Left lung (tissue), 10 donors: ENCODE results near the gene FOLR2. TPM values are rescaled to one million over a fixed set of nuclear protein-coding genes. Genes with fewer than 3 reads are reported as not detected.

Source experiments
- ATAC-seq: fragments of 200-7000 bp; cut with Tn5 transposase; one replicate; pipeline ENCODE4 v1.9.1; 2020; ENCODE audit warnings: moderate library complexity
- DNase-seq, 4 donors: peaks; one replicate each; pipeline ENCODE4 v3.0.0-alpha.2; 2013 to 2020
- H3K27ac ChIP-seq, 2 donors: fragments of 200-600 bp; sonication (generic) in 1 of 2; one replicate each; pipeline versions ENCODE4 v1.5.0 to v1.8.0; 2020 to 2021
- H3K27me3 ChIP-seq, 2 donors: fragments of 200-600 bp; sonication (generic) in 1 of 2; one replicate each; pipeline versions ENCODE4 v1.5.0 to v1.8.0; 2020 to 2021
- H3K36me3 ChIP-seq, 2 donors: fragments of 200-600 bp; sonication (generic) in 1 of 2; one replicate each; pipeline versions ENCODE4 v1.5.0 to v1.8.0; 2020 to 2021
- H3K4me1 ChIP-seq, 2 donors: fragments of 200-600 bp; one replicate each; pipeline ENCODE4 v1.8.0; 2021
- H3K4me3 ChIP-seq, 2 donors: fragments of 200-600 bp; sonication (generic) in 1 of 2; one replicate each; pipeline versions ENCODE4 v1.5.0 to v1.8.0; 2020 to 2021; ENCODE audit warnings: mild to moderate bottlenecking in 1 of 2
- H3K9me3 ChIP-seq, 2 donors: fragments of 200-600 bp; sonication (generic) in 1 of 2; one replicate each; pipeline versions ENCODE4 v1.5.0 to v1.8.0; 2020 to 2021
- intact Hi-C, 2 donors: fragments of 100-400 bp; cut with DNase I; formaldehyde crosslinking; loops; one replicate each; pipeline versions ENCODE4 v1.11.2 to v1.14.2; 2022
- polyA plus RNA-seq, 6 donors: library from polyadenylated mRNA; unstranded; fragments of 120-200 nt; gene quantifications; one replicate each; pipeline ENCODE4 v1.2.1, GENCODE V29; 2013; ENCODE audit not compliant: insufficient read length in 6 of 6
- total RNA-seq, 2 donors: library from RNA; stranded (reverse); fragmentation: NEBNext Ultra II Directional; extraction: Animal tissue kit (Norgen Biotek cat#: 25700); gene quantifications; one replicate each; pipeline ENCODE4 v1.2.1, GENCODE V29; 2021
- TF ChIP-seq, protein P1 (sequence below), 2 donors: fragments of 200-600 bp; sonication (generic) in 1 of 2; IDR thresholded peaks; one replicate each; pipeline versions ENCODE4 v1.5.0 to v1.8.0; 2021; ENCODE audit warnings: antibody characterized with exemption in 2 of 2
- donor health status: DM: no; HTN: yes; CAD: no.
- donor health status: DM: no; HTN: no; CAD: no.

Gene FOLR2
- total and polyA plus RNA-seq, 8 donors: 14.5 to 50.2 (median 17.8) TPM

DNA sequence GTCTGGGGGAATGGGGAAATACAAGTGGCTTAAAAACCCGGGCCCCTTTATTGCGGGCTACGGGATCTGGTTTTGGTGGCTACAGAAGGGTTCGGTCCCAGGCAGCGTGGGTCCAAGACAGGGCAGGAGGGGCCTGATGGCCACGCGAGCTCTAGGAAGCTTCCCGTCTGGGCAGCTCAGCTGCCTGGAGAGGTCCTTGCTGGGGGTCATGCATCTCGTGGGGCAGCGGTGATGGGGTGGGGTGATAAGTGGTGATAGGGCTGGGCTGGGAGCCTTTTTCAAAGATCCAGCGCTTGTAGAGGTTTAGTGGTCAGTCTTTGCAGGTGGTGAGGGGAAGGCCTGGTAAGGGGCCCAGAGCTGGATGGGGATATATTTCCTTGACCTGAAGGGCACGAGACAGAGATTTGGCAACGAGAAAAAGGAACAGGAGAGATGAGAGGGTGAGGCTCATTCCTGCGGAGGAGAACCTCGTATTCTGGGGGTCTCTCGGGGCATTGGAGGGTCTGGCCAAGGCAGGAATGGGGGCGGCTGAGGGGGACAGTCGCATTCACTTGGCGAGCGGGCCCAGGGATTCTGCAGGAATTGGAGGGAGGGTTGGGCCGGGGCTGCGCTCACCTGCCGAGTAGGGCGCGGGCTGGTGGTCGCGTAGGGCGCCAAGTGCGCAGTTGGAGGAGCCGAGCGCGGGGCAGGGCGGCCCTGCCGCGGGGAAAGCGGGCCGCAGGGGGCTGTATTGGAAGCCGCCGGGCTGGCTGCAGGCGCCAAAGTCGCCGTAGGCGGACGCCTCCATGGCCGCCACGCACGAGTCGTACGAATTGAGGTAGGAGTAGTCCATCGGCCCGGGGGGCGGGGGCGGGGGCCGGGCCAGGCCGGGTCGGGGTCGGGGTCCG lies 26.8 kb downstream of the FOLR2 start:
- peaks cover 12 to 38% of the 10 kb centered on the region in 2 donors for H3K4me1 ChIP-seq
- H3K27ac ChIP-seq: no peak overlapping the region
- H3K9me3 ChIP-seq: no peaks in the 10 kb centered on the region
- TF ChIP-seq, protein P1, sequence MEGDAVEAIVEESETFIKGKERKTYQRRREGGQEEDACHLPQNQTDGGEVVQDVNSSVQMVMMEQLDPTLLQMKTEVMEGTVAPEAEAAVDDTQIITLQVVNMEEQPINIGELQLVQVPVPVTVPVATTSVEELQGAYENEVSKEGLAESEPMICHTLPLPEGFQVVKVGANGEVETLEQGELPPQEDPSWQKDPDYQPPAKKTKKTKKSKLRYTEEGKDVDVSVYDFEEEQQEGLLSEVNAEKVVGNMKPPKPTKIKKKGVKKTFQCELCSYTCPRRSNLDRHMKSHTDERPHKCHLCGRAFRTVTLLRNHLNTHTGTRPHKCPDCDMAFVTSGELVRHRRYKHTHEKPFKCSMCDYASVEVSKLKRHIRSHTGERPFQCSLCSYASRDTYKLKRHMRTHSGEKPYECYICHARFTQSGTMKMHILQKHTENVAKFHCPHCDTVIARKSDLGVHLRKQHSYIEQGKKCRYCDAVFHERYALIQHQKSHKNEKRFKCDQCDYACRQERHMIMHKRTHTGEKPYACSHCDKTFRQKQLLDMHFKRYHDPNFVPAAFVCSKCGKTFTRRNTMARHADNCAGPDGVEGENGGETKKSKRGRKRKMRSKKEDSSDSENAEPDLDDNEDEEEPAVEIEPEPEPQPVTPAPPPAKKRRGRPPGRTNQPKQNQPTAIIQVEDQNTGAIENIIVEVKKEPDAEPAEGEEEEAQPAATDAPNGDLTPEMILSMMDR (IDR thresholded peaks at IDR 0.05): no peak
- intact Hi-C loops: no loop called here
- ATAC-seq: no peak
- H3K27me3 ChIP-seq: peaks cover 75 to 97% of the 10 kb centered on the region in 2 donors
- H3K4me3 ChIP-seq: no peak overlapping the region
- peaks cover 0 to 5% of the 10 kb centered on the region in 2 donors for H3K36me3 ChIP-seq
- DNase-seq: no peak

DNA sequence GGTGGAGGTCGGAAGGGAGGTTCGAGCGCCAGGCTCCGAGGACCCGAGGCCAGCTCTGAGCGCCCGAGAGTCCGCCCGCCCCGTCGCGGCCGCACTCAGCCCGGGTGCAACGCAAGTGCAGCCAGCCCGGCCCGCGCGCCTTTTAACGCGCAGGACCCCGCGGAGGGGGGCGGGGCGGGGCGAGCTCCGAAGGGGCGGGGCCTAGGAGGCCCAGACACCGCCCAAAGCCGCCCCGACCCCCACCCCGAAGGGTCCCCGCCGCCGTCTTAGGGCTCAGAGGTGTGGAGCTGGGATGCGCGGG lies 27.4 kb downstream of the FOLR2 start, which contains the start of gene PHOX2A:
Gene PHOX2A, minus strand, starts transcription at position 117 of the 301 bp plus-strand sequence. CDS start 172 bp downstream, outside the sequence.
- Histone ChIP-seq H3K4me1 (peaks cover 12 to 32% of the 10 kb centered on the region in 2 donors), H3K4me3 (no peak within 1 kb of the TSS), H3K27me3 (peaks cover 75 to 95% of the 10 kb centered on the region in 2 donors), H3K36me3 (no peaks in the 10 kb centered on the region), H3K27ac (no peak within 1 kb of the TSS), H3K9me3 (no peaks in the 10 kb centered on the region)
- DNase-seq: no peak
- TF ChIP-seq, protein P1 (IDR thresholded peaks at IDR 0.05): no peak
- ATAC-seq: no peak
- intact Hi-C loops: no loop called here

GRCh38 chr11:72244361-72245262 lies 28.0 kb downstream of the FOLR2 start:
- H3K27me3 ChIP-seq: peaks cover 75 to 93% of the 10 kb centered on the region in 2 donors
- intact Hi-C loops: no loop called here
- no peak overlapping the region for H3K4me3 ChIP-seq

GRCh38 chr11:72245263-72245816 lies 28.7 kb downstream of the FOLR2 start:
- Histone ChIP-seq H3K4me1 (peaks cover 3 to 19% of the 10 kb centered on the region in 2 donors), H3K27ac (no peak overlapping the region), H3K27me3 (peaks cover 71 to 93% of the 10 kb centered on the region in 2 donors), H3K4me3 (no peak overlapping the region), H3K9me3 (no peaks in the 10 kb centered on the region), H3K36me3 (no peaks in the 10 kb centered on the region)
- intact Hi-C loops: no loop called here
- ATAC-seq: no peak
- no peak for DNase-seq
- TF ChIP-seq, protein P1 (IDR thresholded peaks at IDR 0.05): no peak

More at GRCh38 chr11:72244361-72245262, 28.0 kb downstream of the FOLR2 start:
- Histone ChIP-seq H3K36me3 (no peaks in the 10 kb centered on the region), H3K27ac (no peak overlapping the region), H3K4me1 (peaks cover 7 to 26% of the 10 kb centered on the region in 2 donors), H3K9me3 (no peaks in the 10 kb centered on the region)
- TF ChIP-seq, protein P1 (IDR thresholded peaks at IDR 0.05): no peak
- DNase-seq (no peak), ATAC-seq (no peak)
